Brain microvascular endothelial cell (primary cell): ENCODE measurements around the gene IL25.

Experiments used
- DNase-seq: peaks from one replicate; pipeline ENCODE4 v3.0.0-alpha.2; 2020
- H3K27ac ChIP-seq: fragments of 250-450 bp; sonication (Bioruptor Pico); 2 replicates; pipeline ENCODE4 v1.5.1; 2020; ENCODE audit warnings: mild to moderate bottlenecking, moderate library complexity
- H3K27me3 ChIP-seq: fragments of 250-450 bp; sonication (Bioruptor Pico); replicated peaks from 2 replicates; pipeline ENCODE4 v1.5.1; 2020; ENCODE audit warnings: mild to moderate bottlenecking
- H3K36me3 ChIP-seq: fragments of 250-450 bp; sonication (Bioruptor Pico); replicated peaks from 2 replicates; pipeline ENCODE4 v1.5.1; 2020; ENCODE audit warnings: mild to moderate bottlenecking
- H3K4me3 ChIP-seq: 2 replicates; pipeline ENCODE4 v1.5.1; 2011; ENCODE audit warnings: low read depth, mild to moderate bottlenecking, control low read depth, low read length, moderate library complexity
- in situ Hi-C: cut with HindIII; loops from 2 replicates; pipeline ENCODE4 v1.10.0; 2017; ENCODE audit warnings: low sequenced_read_pairs, low pct_ligation_motif_present
- TF ChIP-seq, protein P1 (sequence below): IDR thresholded peaks from 2 replicates; pipeline ENCODE4 v1.5.1; 2011; ENCODE audit warnings: low read depth, mild to moderate bottlenecking, moderate library complexity, low read length, control low read depth, inconsistent platforms; ENCODE audit errors: missing control alignments

Gene IL25

DNA sequence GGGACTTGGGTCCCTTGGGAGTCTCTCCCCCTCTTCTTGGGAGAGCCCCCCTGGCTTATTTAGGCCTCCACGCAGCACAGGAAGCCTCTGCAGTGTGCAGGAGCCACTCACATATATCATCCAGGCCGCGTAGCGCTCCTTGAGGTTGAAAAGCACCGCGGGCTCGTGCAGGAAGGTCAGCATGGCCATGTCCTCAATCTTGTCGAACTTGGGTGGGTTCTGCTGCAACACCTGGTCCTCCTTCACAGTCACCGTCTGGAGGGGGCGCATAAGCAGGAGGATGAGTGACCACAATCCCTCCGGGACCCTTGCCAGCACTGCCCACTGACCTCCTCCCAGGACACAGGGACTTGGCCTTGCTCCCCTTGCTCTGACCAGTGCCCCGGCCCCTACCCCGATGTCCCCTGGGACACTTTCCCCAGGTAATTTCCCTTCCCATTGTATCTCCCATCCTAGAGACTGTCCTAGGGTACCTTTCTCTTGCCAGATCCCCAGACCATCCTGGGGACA, 33.0 kb downstream of the IL25 start:
- TF ChIP-seq, protein P1, sequence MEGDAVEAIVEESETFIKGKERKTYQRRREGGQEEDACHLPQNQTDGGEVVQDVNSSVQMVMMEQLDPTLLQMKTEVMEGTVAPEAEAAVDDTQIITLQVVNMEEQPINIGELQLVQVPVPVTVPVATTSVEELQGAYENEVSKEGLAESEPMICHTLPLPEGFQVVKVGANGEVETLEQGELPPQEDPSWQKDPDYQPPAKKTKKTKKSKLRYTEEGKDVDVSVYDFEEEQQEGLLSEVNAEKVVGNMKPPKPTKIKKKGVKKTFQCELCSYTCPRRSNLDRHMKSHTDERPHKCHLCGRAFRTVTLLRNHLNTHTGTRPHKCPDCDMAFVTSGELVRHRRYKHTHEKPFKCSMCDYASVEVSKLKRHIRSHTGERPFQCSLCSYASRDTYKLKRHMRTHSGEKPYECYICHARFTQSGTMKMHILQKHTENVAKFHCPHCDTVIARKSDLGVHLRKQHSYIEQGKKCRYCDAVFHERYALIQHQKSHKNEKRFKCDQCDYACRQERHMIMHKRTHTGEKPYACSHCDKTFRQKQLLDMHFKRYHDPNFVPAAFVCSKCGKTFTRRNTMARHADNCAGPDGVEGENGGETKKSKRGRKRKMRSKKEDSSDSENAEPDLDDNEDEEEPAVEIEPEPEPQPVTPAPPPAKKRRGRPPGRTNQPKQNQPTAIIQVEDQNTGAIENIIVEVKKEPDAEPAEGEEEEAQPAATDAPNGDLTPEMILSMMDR = no peak
- H3K36me3 ChIP-seq = no peaks in the 10 kb centered on the region
- no peaks in the 10 kb centered on the region for H3K27me3 ChIP-seq
- no peak overlapping the region for H3K27ac ChIP-seq
- in situ Hi-C loops = no loop called here
- no peak overlapping the region for H3K4me3 ChIP-seq
- no peak for DNase-seq

DNA sequence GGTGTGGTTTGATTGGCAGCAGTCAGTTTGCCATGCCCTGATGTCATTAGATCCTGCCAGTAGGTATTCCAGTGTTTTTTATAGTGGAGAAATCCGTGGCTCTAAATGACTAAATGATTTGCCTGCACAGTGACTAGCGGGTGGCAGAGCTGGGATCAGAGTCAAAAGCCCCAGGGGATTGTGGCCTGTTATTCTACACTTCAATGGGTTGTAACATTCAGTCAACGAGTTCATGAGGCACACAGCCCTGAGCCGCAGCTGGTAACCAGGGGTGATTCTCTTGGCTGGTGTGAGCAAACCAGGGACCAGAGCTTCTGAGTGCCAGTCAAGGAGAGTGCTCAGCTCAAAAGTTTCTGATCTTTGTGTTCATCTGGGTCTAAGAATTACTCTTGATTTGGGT, 33.6 kb downstream of the IL25 start:
- Histone ChIP-seq H3K27ac (no peak overlapping the region), H3K36me3 (no peaks in the 10 kb centered on the region), H3K4me3 (no peak overlapping the region), H3K27me3 (no peaks in the 10 kb centered on the region)
- no peak for DNase-seq
- in situ Hi-C loops = no loop called here
- TF ChIP-seq, protein P1 = no peak

DNA sequence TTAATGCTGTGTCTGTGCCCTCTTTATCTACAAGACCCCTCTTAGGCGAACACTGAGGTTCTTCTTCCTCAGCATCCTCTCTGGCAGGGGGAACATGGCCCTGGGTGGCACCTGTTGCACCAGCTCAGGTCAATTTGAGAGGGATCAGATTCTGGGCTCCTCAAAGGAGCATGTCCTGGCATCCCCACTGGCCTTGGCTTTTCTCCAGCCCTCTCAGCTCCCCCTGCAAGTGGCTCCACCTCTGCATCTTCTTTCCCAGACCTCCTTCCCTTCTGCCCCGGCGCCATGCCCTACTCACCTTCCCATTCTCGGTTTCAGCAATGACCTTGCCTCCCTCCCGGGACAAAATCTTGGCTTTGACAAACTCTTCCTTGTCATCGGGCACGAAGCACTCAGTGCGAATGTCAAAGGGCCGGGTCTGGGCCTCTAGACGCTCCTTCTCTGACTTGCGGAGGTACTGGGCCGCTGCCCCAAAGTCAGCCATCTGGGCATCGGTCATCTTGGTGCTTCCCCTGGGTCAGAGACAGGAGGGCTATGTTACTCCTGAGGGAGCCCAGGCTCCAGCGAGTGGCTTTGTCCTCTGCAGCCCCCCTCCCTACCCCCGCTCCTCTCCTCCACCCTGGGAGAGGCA, 34.2 kb downstream of the IL25 start:
- no peak overlapping the region for H3K27ac ChIP-seq
- TF ChIP-seq, protein P1 = no peak
- H3K27me3 ChIP-seq = no peaks in the 10 kb centered on the region
- H3K36me3 ChIP-seq = no peaks in the 10 kb centered on the region
- no peak overlapping the region for H3K4me3 ChIP-seq
- DNase-seq = no peak
- in situ Hi-C loops = no loop called here

DNA sequence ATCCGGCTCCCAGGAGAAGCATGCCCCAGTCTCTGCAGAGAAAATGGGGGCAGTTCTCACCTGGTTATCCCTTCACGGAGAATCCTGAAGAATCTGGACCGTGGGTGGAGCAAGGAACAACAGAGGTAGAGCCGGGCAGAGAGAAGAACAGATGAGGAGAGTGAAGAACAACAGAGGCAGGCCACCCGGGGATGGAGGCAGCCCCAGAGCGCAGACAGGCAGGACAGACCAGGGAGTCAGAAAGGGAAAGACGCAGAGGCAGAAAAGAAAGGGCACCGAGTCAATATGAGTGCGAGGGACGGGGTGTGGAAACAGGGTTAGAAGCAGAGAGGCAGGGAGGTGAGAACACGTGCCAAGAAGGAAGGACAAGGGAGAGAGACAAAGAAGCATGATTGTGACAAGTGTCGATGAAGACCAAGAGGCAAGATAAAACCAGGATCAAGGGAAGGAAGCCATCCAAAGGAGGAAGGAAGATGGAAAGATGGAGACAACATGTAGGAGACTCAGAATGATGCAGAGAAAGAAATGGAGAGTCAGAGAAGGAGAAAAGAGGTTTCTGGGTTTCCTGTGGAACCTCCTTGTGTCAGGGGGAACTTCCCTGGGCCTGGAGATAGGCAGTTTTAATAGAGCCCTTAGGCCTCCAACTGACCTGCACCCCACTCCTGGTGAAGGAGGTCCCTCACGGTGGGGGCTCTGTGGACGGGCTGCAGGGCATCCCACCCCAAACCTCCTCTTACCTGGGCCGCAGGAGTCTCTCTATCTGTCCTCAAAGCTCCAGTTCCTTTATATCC, 35.1 kb downstream of the IL25 start, which contains the start of gene MYH6:
Gene MYH6 (minus strand): TSS at position 758 of the 791 bp plus-strand sequence. CDS start 1,050 bp downstream, outside the sequence.
- no peaks in the 10 kb centered on the region for H3K27me3 ChIP-seq
- H3K4me3 ChIP-seq = no peak within 1 kb of the TSS
- H3K36me3 ChIP-seq = no peaks in the 10 kb centered on the region
- in situ Hi-C loops = no loop called here
- TF ChIP-seq, protein P1 = no peak
- no peak within 1 kb of the TSS for H3K27ac ChIP-seq
- DNase-seq = no peak

DNA sequence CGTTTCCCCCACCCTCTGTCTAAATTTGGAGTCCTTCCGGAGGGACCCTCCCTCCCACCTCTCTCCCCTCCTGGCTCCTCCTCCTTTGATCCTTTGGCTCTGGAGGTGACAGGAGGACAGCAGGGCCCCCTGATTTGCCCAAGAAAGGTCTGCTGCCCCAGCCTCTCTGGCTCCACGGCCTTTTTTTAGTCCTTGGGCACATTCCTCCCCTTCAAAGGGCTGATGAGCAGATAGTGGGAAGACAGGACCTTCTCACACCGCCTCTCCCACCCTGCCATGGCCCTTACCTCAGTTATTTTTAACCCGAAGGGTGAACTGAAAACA, 35.7 kb downstream of the IL25 start:
- Histone ChIP-seq H3K4me3 (no peak overlapping the region), H3K36me3 (no peaks in the 10 kb centered on the region), H3K27ac (no peak overlapping the region), H3K27me3 (no peaks in the 10 kb centered on the region)
- TF ChIP-seq, protein P1 = no peak
- no peak for DNase-seq
- in situ Hi-C loops = no loop called here

DNA sequence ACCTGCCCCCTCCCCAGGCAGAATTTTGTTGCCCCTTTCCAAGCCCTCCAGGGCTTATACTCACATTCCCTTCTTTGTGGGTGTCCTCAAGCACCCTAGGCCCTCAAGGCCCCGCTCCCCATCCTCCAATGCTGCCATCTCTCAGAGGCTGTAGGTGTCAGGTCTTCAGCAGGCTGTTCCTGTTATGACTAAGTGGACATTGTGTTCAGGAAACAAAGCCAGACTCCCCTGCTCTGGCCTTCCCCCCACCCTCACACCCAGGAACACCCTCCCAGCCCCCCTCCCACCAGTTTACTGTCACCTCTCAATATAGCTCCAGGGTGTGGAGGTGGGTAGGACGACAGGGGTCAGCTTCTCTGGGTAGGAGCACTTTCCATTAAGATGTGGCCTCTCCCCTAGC, 36.9 kb downstream of the IL25 start:
- H3K27me3 ChIP-seq = no peaks in the 10 kb centered on the region
- no peaks in the 10 kb centered on the region for H3K36me3 ChIP-seq
- no peak overlapping the region for H3K27ac ChIP-seq
- no peak for DNase-seq
- TF ChIP-seq, protein P1 = no peak
- H3K4me3 ChIP-seq = no peak overlapping the region
- in situ Hi-C loops = no loop called here
